Panc1 (cell line): Measurements from ENCODE around the gene TMEM209. TPM values are rescaled to one million over a fixed set of nuclear protein-coding genes. Genes with fewer than 3 reads are reported as not detected.
"Not testable (repeated sequence)": the region's sequence is repeated elsewhere in the genome, so short reads cannot be mapped to it uniquely, and the experiment has no call there.

Experiments used
- ATAC-seq: fragments of 200-7000 bp; cut with Tn5 transposase; 2 replicates; pipeline ENCODE4 v1.9.1; 2020; ENCODE audit warnings: mild to moderate bottlenecking, moderate library complexity
- BruUV-seq: library from RNA; stranded (reverse); fragments of 400-500 nt; replicated peaks from 2 replicates; lab custom pipeline; 2021; lab: Mats Ljungman, UMichigan
- CTCF ChIA-PET: fragments of 300-600 bp; sonication (Branson Sonifier 250); formaldehyde crosslinking; loops from one replicate; lab custom pipeline; 2022; ENCODE audit warnings: antibody characterized with exemption; lab: Charles Lee
- POLR2A ChIA-PET: fragments of 300-600 bp; sonication (Branson Sonifier 250); formaldehyde crosslinking; loops from one replicate; lab custom pipeline; 2022; ENCODE audit warnings: antibody characterized with exemption; lab: Charles Lee
- DNase-seq: peaks from one replicate; pipeline ENCODE4 v3.0.0-alpha.2; 2010; ENCODE audit warnings: low read depth, low spot score
- H3K27ac ChIP-seq: 2 replicates; pipeline ENCODE4 v1.5.1; 2011; ENCODE audit warnings: mild to moderate bottlenecking, low read length, inconsistent platforms
- H3K27me3 ChIP-seq: fragments of 200-500 bp; sonication (Bioruptor generic); 2 replicates; pipeline ENCODE4 v1.6.0; 2014; ENCODE audit warnings: low read length, inconsistent platforms; ENCODE audit not compliant: control insufficient read depth, insufficient read depth
- H3K36me3 ChIP-seq: fragments of 200-500 bp; sonication (Bioruptor generic); 2 replicates; pipeline ENCODE4 v1.5.1; 2014; ENCODE audit warnings: inconsistent platforms, mild to moderate bottlenecking, low read length, moderate library complexity; ENCODE audit not compliant: control insufficient read depth, insufficient read depth
- H3K4me1 ChIP-seq: 2 replicates; pipeline ENCODE4 v1.5.1; 2011; ENCODE audit warnings: inconsistent platforms, mild to moderate bottlenecking, low read length, moderate library complexity; ENCODE audit not compliant: control insufficient read depth, insufficient read depth
- H3K4me3 ChIP-seq, 2 experiments: 2 replicates each; pipeline ENCODE4 v1.5.1; 2011 to 2012; ENCODE audit warnings: low read depth in 2 of 2, low read length in 2 of 2, mild to moderate bottlenecking in 2 of 2, inconsistent platforms in 1 of 2, moderate library complexity in 1 of 2
- H3K9me3 ChIP-seq: fragments of 200-500 bp; sonication (Bioruptor generic); 2 replicates; pipeline ENCODE4 v1.5.1; 2014; ENCODE audit warnings: low read depth, mild to moderate bottlenecking, inconsistent platforms, low read length, moderate library complexity; ENCODE audit not compliant: control insufficient read depth, insufficient read depth
- POLR2AphosphoS5 ChIP-seq: IDR thresholded peaks from 2 replicates; pipeline ENCODE4 v1.6.1; 2012; ENCODE audit warnings: mild to moderate bottlenecking, low read depth, low read length, moderate library complexity
- SIN3A ChIP-seq: IDR thresholded peaks from 2 replicates; pipeline ENCODE4 v1.6.1; 2012; ENCODE audit warnings: low read depth, mild to moderate bottlenecking, low read length, moderate library complexity, borderline replicate concordance; ENCODE audit not compliant: insufficient read depth
- TCF7L2 ChIP-seq: IDR thresholded peaks from 2 replicates; pipeline ENCODE4 v1.6.1; 2011; ENCODE audit warnings: mild to moderate bottlenecking, low read depth, low read length, inconsistent platforms
- in situ Hi-C: cut with HindIII; loops from 2 replicates; pipeline ENCODE4 v1.10.0; 2016; ENCODE audit warnings: low sequenced_read_pairs, low pct_unique_long_range_greater_than_20kb
- intact Hi-C: fragments of 100-400 bp; cut with micrococcal nuclease; formaldehyde crosslinking; loops from one replicate; pipeline ENCODE4 v1.10.0; 2022; ENCODE audit not compliant: unreplicated experiment
- total RNA-seq: library from RNA; stranded (reverse); gene quantifications from one replicate; pipeline ENCODE4 v1.2.1, GENCODE V29; 2021; ENCODE audit not compliant: unreplicated experiment
- TF ChIP-seq, protein P1 (sequence below): fragments of 450-650 bp; IDR thresholded peaks from 2 replicates; pipeline ENCODE4 v1.5.1; 2017; ENCODE audit warnings: mild to moderate bottlenecking
- TF ChIP-seq, protein P2 (sequence below), 2 experiments: IDR thresholded peaks; 2 replicates each; pipeline ENCODE4 v1.6.1; 2011 to 2012; ENCODE audit warnings: low read depth in 2 of 2, control low read depth in 1 of 2, low read length in 1 of 2, mild to moderate bottlenecking in 1 of 2, moderate library complexity in 1 of 2; ENCODE audit not compliant: insufficient read depth in 1 of 2

Gene TMEM209
- total RNA-seq, 1 experiment from 2014 or later = 32.3 TPM

DNA sequence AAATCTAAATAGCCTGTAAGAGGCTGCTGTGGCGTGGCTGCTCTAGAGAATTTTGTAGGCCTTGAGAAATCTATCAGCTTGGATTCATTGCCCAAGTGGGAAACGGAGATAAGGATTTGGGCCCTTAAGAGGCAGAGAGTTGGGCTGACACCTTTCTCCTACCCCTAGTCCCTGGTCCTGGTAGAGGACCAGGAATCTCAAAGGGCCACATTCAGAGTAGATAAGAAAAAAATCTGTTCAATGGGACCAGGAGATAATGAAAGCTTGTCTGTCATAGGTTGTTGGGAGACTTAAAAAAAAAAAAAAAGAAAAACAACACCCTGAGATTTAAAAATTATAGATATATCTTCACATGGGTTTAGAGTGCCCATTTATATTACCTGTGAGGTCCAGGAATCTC, 17.8 kb downstream of the TMEM209 start:
- DNase-seq (no peak), ATAC-seq (no peak)
- Histone ChIP-seq H3K4me3 (no peak overlapping the region), H3K9me3 (no peaks in the 10 kb centered on the region), H3K4me1 (no peaks in the 10 kb centered on the region), H3K27ac (no peak overlapping the region), H3K36me3 (peaks cover 21% of the 10 kb centered on the region), H3K27me3 (no peaks in the 10 kb centered on the region)
- POLR2A ChIA-PET = interaction anchor here (0.6 kb wide), 1 partner anchor 20 kb away, joined by 10 read pairs; no protein-coding TSS in a partner anchor
- intact Hi-C loops = no loop called here
- CTCF ChIA-PET = interaction anchor here (0.6 kb wide), 1 partner anchor 34 kb away, joined by 6 read pairs; no protein-coding TSS in a partner anchor
- BruUV-seq = no TSS peak
- in situ Hi-C loops = no loop called here
- TF ChIP-seq, protein P1, sequence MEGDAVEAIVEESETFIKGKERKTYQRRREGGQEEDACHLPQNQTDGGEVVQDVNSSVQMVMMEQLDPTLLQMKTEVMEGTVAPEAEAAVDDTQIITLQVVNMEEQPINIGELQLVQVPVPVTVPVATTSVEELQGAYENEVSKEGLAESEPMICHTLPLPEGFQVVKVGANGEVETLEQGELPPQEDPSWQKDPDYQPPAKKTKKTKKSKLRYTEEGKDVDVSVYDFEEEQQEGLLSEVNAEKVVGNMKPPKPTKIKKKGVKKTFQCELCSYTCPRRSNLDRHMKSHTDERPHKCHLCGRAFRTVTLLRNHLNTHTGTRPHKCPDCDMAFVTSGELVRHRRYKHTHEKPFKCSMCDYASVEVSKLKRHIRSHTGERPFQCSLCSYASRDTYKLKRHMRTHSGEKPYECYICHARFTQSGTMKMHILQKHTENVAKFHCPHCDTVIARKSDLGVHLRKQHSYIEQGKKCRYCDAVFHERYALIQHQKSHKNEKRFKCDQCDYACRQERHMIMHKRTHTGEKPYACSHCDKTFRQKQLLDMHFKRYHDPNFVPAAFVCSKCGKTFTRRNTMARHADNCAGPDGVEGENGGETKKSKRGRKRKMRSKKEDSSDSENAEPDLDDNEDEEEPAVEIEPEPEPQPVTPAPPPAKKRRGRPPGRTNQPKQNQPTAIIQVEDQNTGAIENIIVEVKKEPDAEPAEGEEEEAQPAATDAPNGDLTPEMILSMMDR = no peak
- TF ChIP-seq, protein P2, sequence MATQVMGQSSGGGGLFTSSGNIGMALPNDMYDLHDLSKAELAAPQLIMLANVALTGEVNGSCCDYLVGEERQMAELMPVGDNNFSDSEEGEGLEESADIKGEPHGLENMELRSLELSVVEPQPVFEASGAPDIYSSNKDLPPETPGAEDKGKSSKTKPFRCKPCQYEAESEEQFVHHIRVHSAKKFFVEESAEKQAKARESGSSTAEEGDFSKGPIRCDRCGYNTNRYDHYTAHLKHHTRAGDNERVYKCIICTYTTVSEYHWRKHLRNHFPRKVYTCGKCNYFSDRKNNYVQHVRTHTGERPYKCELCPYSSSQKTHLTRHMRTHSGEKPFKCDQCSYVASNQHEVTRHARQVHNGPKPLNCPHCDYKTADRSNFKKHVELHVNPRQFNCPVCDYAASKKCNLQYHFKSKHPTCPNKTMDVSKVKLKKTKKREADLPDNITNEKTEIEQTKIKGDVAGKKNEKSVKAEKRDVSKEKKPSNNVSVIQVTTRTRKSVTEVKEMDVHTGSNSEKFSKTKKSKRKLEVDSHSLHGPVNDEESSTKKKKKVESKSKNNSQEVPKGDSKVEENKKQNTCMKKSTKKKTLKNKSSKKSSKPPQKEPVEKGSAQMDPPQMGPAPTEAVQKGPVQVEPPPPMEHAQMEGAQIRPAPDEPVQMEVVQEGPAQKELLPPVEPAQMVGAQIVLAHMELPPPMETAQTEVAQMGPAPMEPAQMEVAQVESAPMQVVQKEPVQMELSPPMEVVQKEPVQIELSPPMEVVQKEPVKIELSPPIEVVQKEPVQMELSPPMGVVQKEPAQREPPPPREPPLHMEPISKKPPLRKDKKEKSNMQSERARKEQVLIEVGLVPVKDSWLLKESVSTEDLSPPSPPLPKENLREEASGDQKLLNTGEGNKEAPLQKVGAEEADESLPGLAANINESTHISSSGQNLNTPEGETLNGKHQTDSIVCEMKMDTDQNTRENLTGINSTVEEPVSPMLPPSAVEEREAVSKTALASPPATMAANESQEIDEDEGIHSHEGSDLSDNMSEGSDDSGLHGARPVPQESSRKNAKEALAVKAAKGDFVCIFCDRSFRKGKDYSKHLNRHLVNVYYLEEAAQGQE (IDR thresholded peaks at IDR 0.05; ENCODE audit: insufficient read depth in 1 of 2, low read depth in 2 of 2, low read length in 1 of 2) = no peak
- TF ChIP-seq POLR2AphosphoS5 (no peak), SIN3A (no peak), TCF7L2 (no peak)

- H3K4me3 ChIP-seq, H3K4me1 ChIP-seq, CTCF ChIA-PET, intact Hi-C loops, H3K9me3 ChIP-seq, H3K27ac ChIP-seq, DNase-seq, ATAC-seq, POLR2A ChIA-PET, BruUV-seq, in situ Hi-C loops, H3K27me3 ChIP-seq: not testable (repeated sequence)
- H3K36me3 ChIP-seq = peaks cover 21% of the 10 kb centered on the region
These were observed 20.9 kb downstream of the TMEM209 start for GRCh38 chr7:130184349-130184748.

- ATAC-seq (no peak), DNase-seq (no peak)
- CTCF ChIA-PET = interaction anchor here (0.6 kb wide), 1 partner anchor 304 kb away, joined by 3 read pairs; no protein-coding TSS in a partner anchor
- in situ Hi-C loops (no loop called here), intact Hi-C loops (no loop called here)
- Histone ChIP-seq H3K4me1 (no peaks in the 10 kb centered on the region), H3K4me3 (no peak overlapping the region), H3K27ac (no peak overlapping the region), H3K27me3 (no peaks in the 10 kb centered on the region), H3K36me3 (peaks cover 21% of the 10 kb centered on the region), H3K9me3 (no peaks in the 10 kb centered on the region)
- BruUV-seq = no TSS peak
- TF ChIP-seq SIN3A (no peak), TCF7L2 (no peak), POLR2AphosphoS5 (no peak)
- TF ChIP-seq, protein P1 = no peak
- TF ChIP-seq, protein P2 (IDR thresholded peaks at IDR 0.05; ENCODE audit: insufficient read depth in 1 of 2, low read depth in 2 of 2, low read length in 1 of 2) = no peak
- POLR2A ChIA-PET = no interaction called here
These were observed 22.2 kb downstream of the TMEM209 start for GRCh38 chr7:130182990-130183389.
